HepG2 (cell line): ENCODE data around the gene PCNA. TPM values are rescaled to one million over a fixed set of nuclear protein-coding genes. Genes with fewer than 3 reads are reported as not detected.
A peak's percentile ranks its signal among the peaks of the same experiment; 100 is the strongest.

Experiments used
- AGO2 ChIP-seq: fragments of 200-400 bp; formaldehyde crosslinking; optimal IDR thresholded peaks from 2 replicates; pipeline ENCODE3; 2017; ENCODE audit warnings: mild to moderate bottlenecking, low read depth, low read length, moderate library complexity
- ATF1 ChIP-seq: IDR thresholded peaks from 2 replicates; pipeline ENCODE4 v1.6.1; 2016; ENCODE audit warnings: mild to moderate bottlenecking, control low read depth
- CBX1 ChIP-seq: IDR thresholded peaks from one replicate; pipeline ENCODE4 v1.6.1; 2016; ENCODE audit warnings: antibody characterized with exemption, low read depth
- DRAP1 ChIP-seq: IDR thresholded peaks from 2 replicates; pipeline ENCODE4 v1.6.1; 2016; ENCODE audit warnings: missing genetic modification reagents, missing compliant biosample characterization
- FOXA1 ChIP-seq, 2 experiments: fragments of 450-650 bp in 1 of 2; sonication (generic) in 1 of 2; formaldehyde crosslinking in 1 of 2; IDR thresholded peaks; 2 replicates each; pipeline versions ENCODE4 v1.4.0 to v1.6.1; 2016 to 2020; ENCODE audit warnings: missing genetic modification reagents in 1 of 2
- KLF15 ChIP-seq: sonication (generic); formaldehyde crosslinking; IDR thresholded peaks from 2 replicates; pipeline ENCODE4 v1.8.1; 2023; ENCODE audit warnings: borderline replicate concordance, mild to moderate bottlenecking, inconsistent platforms, missing genetic modification reagents, mixed read lengths
- NFE2L1 ChIP-seq: sonication (generic); formaldehyde crosslinking; IDR thresholded peaks from 2 replicates; pipeline ENCODE4 v1.4.0; 2020; ENCODE audit warnings: missing genetic modification reagents, mild to moderate bottlenecking, borderline replicate concordance
- NPAS2 ChIP-seq: sonication (generic); formaldehyde crosslinking; IDR thresholded peaks from 2 replicates; pipeline ENCODE4 v1.8.0; 2022; ENCODE audit warnings: mild to moderate bottlenecking, missing genetic modification reagents, borderline replicate concordance
- SNAI1 ChIP-seq: sonication (generic); formaldehyde crosslinking; IDR thresholded peaks from 2 replicates; pipeline ENCODE4 v1.5.0; 2020; ENCODE audit warnings: mild to moderate bottlenecking, missing genetic modification reagents, borderline replicate concordance
- SUZ12 ChIP-seq: fragments of 150-350 bp; IDR thresholded peaks from 2 replicates; pipeline ENCODE4 v1.6.1; 2014; ENCODE audit warnings: low read depth, low read length
- TRAFD1 ChIP-seq: sonication (generic); formaldehyde crosslinking; IDR thresholded peaks from 2 replicates; pipeline ENCODE4 v1.5.1; 2020; ENCODE audit warnings: missing genetic modification reagents, mild to moderate bottlenecking, borderline replicate concordance
- ZBTB7B ChIP-seq: sonication (generic); formaldehyde crosslinking; IDR thresholded peaks from 2 replicates; pipeline ENCODE4 v1.4.0; 2020; ENCODE audit warnings: missing genetic modification reagents
- ZBTB8A ChIP-seq: sonication (generic); formaldehyde crosslinking; IDR thresholded peaks from 2 replicates; pipeline ENCODE4 v1.4.0; 2020; ENCODE audit warnings: mild to moderate bottlenecking, low read depth, missing genetic modification reagents, borderline replicate concordance
- ZNF124 ChIP-seq: sonication (generic); formaldehyde crosslinking; IDR thresholded peaks from 2 replicates; pipeline ENCODE4 v1.4.0; 2020; ENCODE audit warnings: missing genetic modification reagents
- ZNF138 ChIP-seq: sonication (generic); formaldehyde crosslinking; IDR thresholded peaks from 2 replicates; pipeline ENCODE4 v1.5.0; 2020; ENCODE audit warnings: mild to moderate bottlenecking, low read depth, missing genetic modification reagents
- ZNF253 ChIP-seq: sonication (generic); formaldehyde crosslinking; IDR thresholded peaks from 2 replicates; pipeline ENCODE4 v1.8.0; 2022; ENCODE audit warnings: mild to moderate bottlenecking, missing genetic modification reagents, borderline replicate concordance
- ZNF547 ChIP-seq: sonication (generic); formaldehyde crosslinking; IDR thresholded peaks from 2 replicates; pipeline ENCODE4 v1.5.1; 2020; ENCODE audit warnings: mild to moderate bottlenecking, missing genetic modification reagents
- ZNF674 ChIP-seq: sonication (generic); formaldehyde crosslinking; IDR thresholded peaks from 2 replicates; pipeline ENCODE4 v1.5.0; 2020; ENCODE audit warnings: low read depth, mild to moderate bottlenecking, missing genetic modification reagents
- ZNF703 ChIP-seq: sonication (generic); formaldehyde crosslinking; IDR thresholded peaks from 2 replicates; pipeline ENCODE4 v1.5.1; 2020; ENCODE audit warnings: missing genetic modification reagents, mild to moderate bottlenecking, moderate library complexity, borderline replicate concordance
- ZNF737 ChIP-seq: sonication (generic); formaldehyde crosslinking; IDR thresholded peaks from 2 replicates; pipeline ENCODE4 v1.5.0; 2020; ENCODE audit warnings: missing genetic modification reagents, mild to moderate bottlenecking, borderline replicate concordance
- ZNF749 ChIP-seq: sonication (generic); formaldehyde crosslinking; IDR thresholded peaks from 2 replicates; pipeline ENCODE4 v1.8.0; 2022; ENCODE audit warnings: mild to moderate bottlenecking, missing genetic modification reagents, moderate library complexity, borderline replicate concordance
- ZNF761 ChIP-seq: sonication (generic); formaldehyde crosslinking; conservative IDR thresholded peaks from 2 replicates; pipeline ENCODE4 v1.4.0; 2020; ENCODE audit warnings: mild to moderate bottlenecking, missing genetic modification reagents
- ZNF775 ChIP-seq: sonication (generic); formaldehyde crosslinking; IDR thresholded peaks from 2 replicates; pipeline ENCODE4 v1.4.0; 2020; ENCODE audit warnings: missing genetic modification reagents, mild to moderate bottlenecking, moderate library complexity, borderline replicate concordance
- polyA plus RNA-seq, 8 experiments: library from polyadenylated mRNA; depleted of rRNA in 3 of 8; stranded (reverse) in 7 of 8; unstranded in 1 of 8; fragments of >200 nt; fragmentation: Illumina TruSeq in 4 of 8; extraction: Trizol in 4 of 8; gene quantifications; 2 replicates each; pipeline versions ENCODE4 v1.2.1 to v1.2.3, GENCODE V29; 2011 to 2016; ENCODE audit warnings: low read depth in 4 of 8, missing spikeins in 1 of 8, mixed read lengths in 1 of 8; ENCODE audit not compliant: insufficient read depth in 1 of 8
- total RNA-seq, 5 experiments: library from RNA; depleted of rRNA; stranded (reverse); fragments of >200 nt; fragmentation: Illumina TruSeq; extraction: Trizol; gene quantifications; 2 replicates each; pipeline ENCODE4 v1.2.3, GENCODE V29; 2016; ENCODE audit warnings: low read depth in 1 of 5
- TF ChIP-seq, protein P1 (sequence below): sonication (generic); formaldehyde crosslinking; IDR thresholded peaks from 2 replicates; pipeline ENCODE4 v1.4.0; 2020; ENCODE audit warnings: mild to moderate bottlenecking, missing genetic modification reagents
- TF ChIP-seq, protein P2 (sequence below): sonication (generic); formaldehyde crosslinking; IDR thresholded peaks from 2 replicates; pipeline ENCODE4 v1.4.0; 2020; ENCODE audit warnings: missing genetic modification reagents, low read depth, mild to moderate bottlenecking, borderline replicate concordance

PCNA gene
- total and polyA plus RNA-seq, 2 of the 13 experiments (the other 11 are each of a cell fraction or from before 2014, with no cell fraction given): 229 to 655 TPM

DNA sequence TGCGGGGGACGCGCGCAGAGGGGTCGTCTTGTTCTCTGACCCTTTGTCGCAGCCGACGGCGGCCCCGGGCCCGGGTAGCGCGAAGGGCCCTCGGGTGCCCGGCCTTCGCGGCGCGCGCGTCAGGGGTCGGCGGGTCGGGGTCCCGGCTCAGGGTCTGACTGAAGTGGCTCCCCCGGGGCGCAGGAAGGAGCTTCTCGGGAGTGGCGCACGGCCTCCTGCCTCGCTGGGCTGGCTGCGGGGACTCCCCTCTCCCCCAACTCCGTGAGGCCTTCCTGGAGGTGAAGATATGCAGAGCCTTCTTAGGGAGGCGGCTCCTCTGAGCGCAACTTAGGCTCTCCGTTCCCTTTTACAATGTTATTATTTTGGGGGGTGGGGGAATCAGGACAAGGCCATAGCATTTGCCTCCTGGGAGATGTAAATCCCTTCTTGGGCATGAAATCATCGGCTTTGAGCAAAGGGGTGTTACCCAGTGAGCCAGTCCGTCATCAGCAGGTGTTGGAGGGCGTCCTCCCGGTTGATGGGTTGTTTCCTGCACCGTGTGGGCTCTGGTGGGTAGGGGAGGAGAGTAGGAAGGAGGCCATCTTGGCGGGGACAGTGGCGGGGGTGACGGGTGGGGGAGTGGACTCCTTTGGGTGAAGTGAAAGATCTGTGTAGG, 7.6 kb upstream of the PCNA start (continued):
- TF ChIP-seq KLF15 (no peak), ZNF138 (CRISPR knock-in tag) (no peak; the same call in 1 of the 2 replicates), ZNF775 (CRISPR knock-in tag) (no peak), ZNF547 (CRISPR knock-in tag) (peak; percentile 84), ZNF253 (CRISPR knock-in tag) (peak; percentile 79; the same call in 1 of the 2 replicates), ZBTB7B (no peak), SUZ12 (no peak), ZNF749 (CRISPR knock-in tag) (peak; percentile 87; the same call in 1 of the 2 replicates), ZNF124 (no peak), ZNF761 (CRISPR knock-in tag) (no peak), ZNF737 (CRISPR knock-in tag) (no peak), ZNF703 (CRISPR knock-in tag) (no peak), SNAI1 (CRISPR knock-in tag) (no peak), DRAP1 (no peak), CBX1 (peak; percentile 5), FOXA1 (IDR thresholded peaks at IDR 0.05) (no peak), FOXA1 (CRISPR knock-in tag; IDR thresholded peaks at IDR 0.05) (no peak), NFE2L1 (CRISPR knock-in tag) (no peak), NPAS2 (CRISPR knock-in tag) (no peak), ATF1 (CRISPR knock-in tag) (no peak), ZBTB8A (CRISPR knock-in tag) (peak; percentile 76; the same call in 1 of the 2 replicates), AGO2 (peak; percentile 78), ZNF674 (CRISPR knock-in tag) (peak; percentile 2; the same call in 1 of the 2 replicates), TRAFD1 (peak; percentile 81; the same call in 1 of the 2 replicates)
- TF ChIP-seq, protein P1, sequence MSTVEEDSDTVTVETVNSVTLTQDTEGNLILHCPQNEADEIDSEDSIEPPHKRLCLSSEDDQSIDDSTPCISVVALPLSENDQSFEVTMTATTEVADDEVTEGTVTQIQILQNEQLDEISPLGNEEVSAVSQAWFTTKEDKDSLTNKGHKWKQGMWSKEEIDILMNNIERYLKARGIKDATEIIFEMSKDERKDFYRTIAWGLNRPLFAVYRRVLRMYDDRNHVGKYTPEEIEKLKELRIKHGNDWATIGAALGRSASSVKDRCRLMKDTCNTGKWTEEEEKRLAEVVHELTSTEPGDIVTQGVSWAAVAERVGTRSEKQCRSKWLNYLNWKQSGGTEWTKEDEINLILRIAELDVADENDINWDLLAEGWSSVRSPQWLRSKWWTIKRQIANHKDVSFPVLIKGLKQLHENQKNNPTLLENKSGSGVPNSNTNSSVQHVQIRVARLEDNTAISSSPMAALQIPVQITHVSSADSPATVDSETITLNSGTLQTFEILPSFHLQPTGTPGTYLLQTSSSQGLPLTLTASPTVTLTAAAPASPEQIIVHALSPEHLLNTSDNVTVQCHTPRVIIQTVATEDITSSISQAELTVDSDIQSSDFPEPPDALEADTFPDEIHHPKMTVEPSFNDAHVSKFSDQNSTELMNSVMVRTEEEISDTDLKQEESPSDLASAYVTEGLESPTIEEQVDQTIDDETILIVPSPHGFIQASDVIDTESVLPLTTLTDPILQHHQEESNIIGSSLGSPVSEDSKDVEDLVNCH (CRISPR knock-in tag): no peak
- TF ChIP-seq, protein P2, sequence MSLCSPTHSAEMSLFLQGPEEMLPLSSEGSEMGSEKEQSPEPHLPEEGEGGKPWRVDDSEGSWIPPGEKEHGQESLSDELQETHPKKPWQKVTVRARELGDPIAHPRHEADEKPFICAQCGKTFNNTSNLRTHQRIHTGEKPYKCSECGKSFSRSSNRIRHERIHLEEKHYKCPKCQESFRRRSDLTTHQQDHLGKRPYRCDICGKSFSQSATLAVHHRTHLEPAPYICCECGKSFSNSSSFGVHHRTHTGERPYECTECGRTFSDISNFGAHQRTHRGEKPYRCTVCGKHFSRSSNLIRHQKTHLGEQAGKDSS: peak; percentile 8
